ENCODE data around the gene SIRPD.

SIRPD gene

GRCh38 chr20:1566701-1567100, 9.2 kb upstream of the SIRPD start:
- Histone ChIP-seq H4K20me1 (ENCODE audit: insufficient read depth, low read length) (no peaks in the 10 kb centered on the region), H3K79me2 (ENCODE audit: insufficient read depth, low read length) (no peaks in the 10 kb centered on the region), H3K27ac (ENCODE audit: low read depth, low read length, poor library complexity, severe bottlenecking) (no peak overlapping the region), H2AFZ (ENCODE audit: low read length) (no peak overlapping the region), H3K4me2 (ENCODE audit: low read length) (no peak overlapping the region), H3K9ac (ENCODE audit: low read length) (no peak overlapping the region), H3K9me2 (ENCODE audit: low read depth, low read length) (no peaks in the 10 kb centered on the region), H3K9me3 (ENCODE audit: low read length) (no peaks in the 10 kb centered on the region), H3F3A (ENCODE audit: insufficient read depth, low read length) (no peaks in the 10 kb centered on the region), H3K4me3 (ENCODE audit: low read depth, low read length, poor library complexity, severe bottlenecking) (no peak overlapping the region), H3K4me1 (ENCODE audit: insufficient read depth, low read length, severe bottlenecking) (no peaks in the 10 kb centered on the region), H3K36me3 (ENCODE audit: insufficient read depth, low read length) (no peaks in the 10 kb centered on the region), H3K27me3 (ENCODE audit: insufficient read depth, low read length) (no peaks in the 10 kb centered on the region; the same call in 1 of the 2 replicates)
- no peak for TF ChIP-seq CTCF (IDR thresholded peaks at IDR 0.05; ENCODE audit: low read length)

GRCh38 chr20:1565461-1565860, 8.0 kb upstream of the SIRPD start:
- Histone ChIP-seq H3K4me2 (ENCODE audit: low read length) (no peak overlapping the region), H3F3A (ENCODE audit: insufficient read depth, low read length) (no peaks in the 10 kb centered on the region), H3K9ac (ENCODE audit: low read length) (no peak overlapping the region), H3K9me3 (ENCODE audit: low read length) (no peaks in the 10 kb centered on the region), H3K4me3 (ENCODE audit: low read depth, low read length, poor library complexity, severe bottlenecking) (no peak overlapping the region), H3K27ac (ENCODE audit: low read depth, low read length, poor library complexity, severe bottlenecking) (no peak overlapping the region), H4K20me1 (ENCODE audit: insufficient read depth, low read length) (no peaks in the 10 kb centered on the region), H3K4me1 (ENCODE audit: insufficient read depth, low read length, severe bottlenecking) (no peaks in the 10 kb centered on the region), H2AFZ (ENCODE audit: low read length) (no peak overlapping the region), H3K27me3 (ENCODE audit: insufficient read depth, low read length) (no peaks in the 10 kb centered on the region; the same call in 1 of the 2 replicates), H3K9me2 (ENCODE audit: low read depth, low read length) (no peaks in the 10 kb centered on the region), H3K79me2 (ENCODE audit: insufficient read depth, low read length) (no peaks in the 10 kb centered on the region), H3K36me3 (ENCODE audit: insufficient read depth, low read length) (no peaks in the 10 kb centered on the region)
- TF ChIP-seq EZH2 (IDR thresholded peaks at IDR 0.05; ENCODE audit: borderline replicate concordance, low read length) (no peak), CTCF (IDR thresholded peaks at IDR 0.05; ENCODE audit: low read length) (no peak)

- Histone ChIP-seq H4K20me1 (ENCODE audit: insufficient read depth, low read length) (no peaks in the 10 kb centered on the region), H3K27ac (ENCODE audit: low read depth, low read length, poor library complexity, severe bottlenecking) (no peak overlapping the region), H3K9me3 (ENCODE audit: low read length) (no peaks in the 10 kb centered on the region), H3K4me1 (ENCODE audit: insufficient read depth, low read length, severe bottlenecking) (no peaks in the 10 kb centered on the region), H3K27me3 (ENCODE audit: insufficient read depth, low read length) (no peaks in the 10 kb centered on the region; the same call in 1 of the 2 replicates), H3F3A (ENCODE audit: insufficient read depth, low read length) (no peaks in the 10 kb centered on the region), H3K4me3 (ENCODE audit: low read depth, low read length, poor library complexity, severe bottlenecking) (no peak overlapping the region), H2AFZ (ENCODE audit: low read length) (no peak overlapping the region), H3K79me2 (ENCODE audit: insufficient read depth, low read length) (no peaks in the 10 kb centered on the region), H3K9ac (ENCODE audit: low read length) (no peak overlapping the region), H3K4me2 (ENCODE audit: low read length) (no peak overlapping the region), H3K36me3 (ENCODE audit: insufficient read depth, low read length) (no peaks in the 10 kb centered on the region), H3K9me2 (ENCODE audit: low read depth, low read length) (no peaks in the 10 kb centered on the region)
- TF ChIP-seq CTCF (IDR thresholded peaks at IDR 0.05; ENCODE audit: low read length) (no peak), EZH2 (IDR thresholded peaks at IDR 0.05; ENCODE audit: borderline replicate concordance, low read length) (no peak)
Observed at GRCh38 chr20:1563598-1563997, 6.1 kb upstream of the SIRPD start.
